NCI-H748 (cell line): ENCODE data around the gene SPATC1L.
"Not testable (repeated sequence)": the region's sequence is repeated elsewhere in the genome, so short reads cannot be mapped to it uniquely, and the experiment has no call there.

Experiments
- DNase-seq: peaks from one replicate; lab custom pipeline; 2025; ENCODE audit not compliant: unreplicated experiment; lab: John Stamatoyannopoulos, UW

SPATC1L gene

GRCh38 chr21:46151989-46152926, 32.0 kb downstream of the SPATC1L start:
- no peak for DNase-seq

DNA sequence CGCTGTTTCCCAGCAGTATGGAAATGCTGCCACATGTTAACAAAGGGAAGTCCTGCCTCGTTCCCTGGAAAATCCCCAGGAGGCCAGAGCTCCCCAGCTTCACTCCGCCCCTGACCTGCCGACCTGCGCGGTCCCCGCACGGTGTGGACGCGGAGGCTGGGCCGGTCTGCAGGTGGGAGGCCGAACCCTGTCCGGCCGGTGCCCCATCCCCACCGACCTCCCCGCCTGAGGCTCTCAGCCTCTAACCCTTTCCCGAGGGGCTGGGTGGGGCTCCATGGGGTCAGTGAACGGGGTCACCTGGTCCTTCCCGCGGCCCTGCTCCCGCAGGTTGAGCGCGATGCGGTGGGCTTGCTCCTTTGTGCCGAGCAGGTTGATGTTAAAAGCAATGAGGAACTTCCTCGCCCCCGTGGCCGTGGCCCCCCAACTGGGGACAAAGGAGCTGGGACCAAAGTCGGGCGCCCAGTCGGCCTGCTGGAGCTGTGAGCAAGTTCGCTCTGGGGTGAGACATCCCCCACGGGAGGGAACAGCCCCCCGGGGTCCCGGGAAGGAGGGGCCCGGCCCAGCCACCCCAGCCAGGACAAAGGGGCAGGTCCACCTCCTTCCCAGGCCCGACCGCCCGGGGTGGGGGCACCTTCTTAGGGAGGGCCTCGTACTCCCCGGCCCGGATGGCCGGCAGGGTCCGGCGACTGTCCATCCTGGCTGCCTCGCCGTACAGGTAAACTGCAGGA, 32.8 kb downstream of the SPATC1L start:
- no peak for DNase-seq

- no peak for DNase-seq
Observed at GRCh38 chr21:46150491-46151121, 33.7 kb downstream of the SPATC1L start.

DNA sequence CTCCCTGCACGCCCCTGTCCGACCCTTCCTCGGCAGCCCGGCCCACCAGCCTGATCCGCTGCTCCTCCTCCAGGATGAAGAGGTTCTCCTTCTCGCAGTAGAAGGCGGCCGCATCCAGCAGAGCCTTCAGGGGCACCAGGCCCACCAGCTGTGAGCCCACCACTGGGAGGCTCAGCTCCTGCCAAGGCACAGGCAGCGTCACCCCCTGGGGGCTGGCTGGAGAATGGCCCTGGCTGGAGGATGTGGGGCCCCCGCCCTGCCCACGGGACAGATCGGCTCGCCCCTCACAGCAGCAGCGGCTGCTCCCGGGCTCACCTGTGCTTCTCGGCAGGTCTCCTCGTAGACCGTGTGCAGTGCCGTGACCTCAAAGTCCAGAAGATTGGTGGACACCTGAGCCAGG, 34.2 kb downstream of the SPATC1L start:
- no peak for DNase-seq

GRCh38 chr21:46149205-46149901, 34.9 kb downstream of the SPATC1L start:
- no peak for DNase-seq

DNA sequence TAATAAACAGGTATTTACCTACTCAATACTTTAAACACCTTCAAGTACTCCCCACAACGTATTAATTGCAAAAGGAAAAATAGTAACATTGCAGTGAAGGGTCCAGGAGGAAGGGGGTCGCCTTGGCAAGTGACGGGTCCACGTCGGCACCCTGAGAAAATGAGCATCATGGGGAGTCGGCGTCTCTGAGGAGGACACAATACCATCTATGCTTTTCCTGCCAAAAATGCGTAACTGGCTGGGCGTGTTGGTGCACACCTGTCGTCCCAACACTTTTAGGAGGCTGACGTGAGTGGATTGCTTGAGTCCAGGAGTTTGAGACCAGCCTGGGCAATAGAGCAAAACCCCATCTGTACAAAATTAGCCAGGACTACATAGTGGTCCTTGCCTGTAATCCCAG, 36.2 kb downstream of the SPATC1L start:
- no peak for DNase-seq

DNA sequence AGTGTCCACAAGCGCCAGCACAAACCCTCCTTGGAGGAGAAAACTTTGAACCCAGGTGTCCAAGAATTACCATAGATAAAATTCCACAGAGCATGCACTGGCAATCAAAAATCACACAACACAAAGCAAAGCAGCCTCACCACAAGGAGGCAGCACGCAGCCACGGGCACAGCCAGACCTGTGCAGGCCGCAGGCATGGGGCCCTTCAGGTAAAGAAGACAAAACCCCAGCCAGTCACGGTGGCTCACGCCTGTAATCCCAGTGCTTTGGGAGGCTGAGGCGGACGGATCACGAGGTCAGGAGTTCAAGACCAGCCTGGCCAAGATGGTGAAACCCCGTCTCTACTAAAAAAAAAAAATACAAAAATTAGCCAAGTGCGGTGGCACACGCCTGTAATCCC, 36.8 kb downstream of the SPATC1L start:
- DNase-seq, result peak; percentile 48

DNA sequence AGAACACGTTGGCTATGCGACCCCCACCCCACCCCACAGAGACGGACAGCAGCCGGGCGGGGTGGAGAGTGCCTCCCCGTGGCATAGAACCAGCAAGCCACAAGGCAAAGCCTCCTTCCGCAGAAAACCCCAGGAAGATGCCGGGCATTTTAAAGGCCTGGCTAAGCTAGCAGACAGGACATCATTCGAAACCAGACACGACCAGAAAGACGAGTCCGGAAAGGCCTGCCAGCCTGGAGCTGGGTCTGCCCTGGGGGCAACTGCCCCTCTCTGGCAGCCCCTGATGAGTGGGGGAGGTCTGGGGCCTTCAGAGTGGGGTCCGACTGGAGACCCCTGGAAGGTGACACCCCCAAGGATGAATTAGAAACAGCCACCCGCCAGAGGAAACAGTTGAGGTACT, 37.4 kb downstream of the SPATC1L start:
- no peak for DNase-seq

DNA sequence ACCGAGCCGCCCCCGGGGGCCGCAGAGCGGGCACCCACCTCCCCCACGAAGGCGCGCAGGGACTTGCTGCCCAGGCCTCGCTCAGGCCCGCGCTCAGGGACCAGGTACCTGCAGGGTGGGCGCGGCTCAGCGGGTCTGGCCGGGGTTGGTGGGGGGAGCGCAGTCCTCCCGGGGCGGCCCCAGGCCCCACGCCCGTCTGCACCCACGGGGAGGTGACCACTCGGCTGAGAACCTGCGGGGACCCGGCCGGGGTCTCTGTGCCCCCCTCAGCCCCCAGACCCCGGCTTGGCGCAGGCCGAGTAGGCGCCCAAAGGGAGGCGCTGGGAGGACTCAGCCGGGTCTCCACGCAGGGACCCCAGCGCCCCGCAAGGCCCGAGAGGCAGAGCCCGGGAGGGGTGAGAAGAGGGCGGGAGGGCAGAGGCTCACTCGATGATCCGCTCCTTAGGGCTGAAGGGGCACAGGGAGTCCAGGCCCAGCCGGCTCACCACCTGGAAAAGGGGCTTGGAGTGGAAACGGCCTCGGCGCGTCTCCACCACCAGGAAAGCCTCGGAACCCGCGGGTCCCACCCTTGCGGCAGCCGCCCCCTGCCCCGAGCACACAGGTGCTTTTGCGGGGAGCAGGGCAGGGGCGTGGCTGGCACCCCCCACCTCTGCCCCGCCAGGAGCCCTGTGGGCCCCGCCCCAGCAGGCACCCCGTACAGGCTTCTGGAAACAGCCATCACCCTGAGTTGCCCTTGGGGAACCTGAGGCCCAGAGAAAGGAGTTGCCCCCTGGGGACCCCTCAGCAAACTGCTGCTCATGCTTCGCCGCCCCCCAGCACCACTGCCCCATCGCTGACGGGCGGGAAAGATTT, 38.2 kb downstream of the SPATC1L start:
- DNase-seq, result no peak

DNA sequence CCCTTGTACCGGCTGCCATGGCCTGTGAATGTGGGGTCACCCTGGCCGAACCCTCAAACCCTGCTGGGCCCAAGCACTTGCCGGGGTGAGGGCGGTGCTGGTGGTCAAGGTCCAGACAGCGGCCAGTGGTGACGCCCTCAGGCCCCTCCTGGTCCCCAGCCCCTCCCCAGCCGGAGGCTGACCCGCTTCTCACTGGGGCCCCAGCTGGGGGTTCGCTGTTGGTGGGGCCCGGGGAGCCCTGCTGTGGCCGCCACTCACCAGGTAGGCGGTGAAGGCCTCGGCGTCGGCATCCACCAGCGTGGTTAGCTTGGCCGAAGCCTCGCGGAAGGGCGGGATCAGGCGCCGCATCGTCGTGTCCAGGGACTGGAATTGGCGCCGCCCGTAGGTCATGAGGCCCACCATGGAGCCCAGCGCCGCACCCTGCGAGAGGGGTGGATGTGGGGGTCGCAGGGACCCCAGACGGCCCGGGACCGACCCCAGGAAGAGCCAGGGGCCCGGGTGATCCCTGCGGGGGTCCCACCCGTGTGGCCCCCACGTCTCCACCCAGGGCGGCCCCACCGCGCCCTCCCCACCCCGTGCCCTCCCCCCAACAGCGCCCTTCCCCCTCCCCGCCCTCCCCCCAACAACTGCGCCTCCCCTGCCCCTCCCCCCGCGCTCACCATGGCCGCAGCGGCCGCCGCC, 39.0 kb downstream of the SPATC1L start:
- no peak for DNase-seq

GRCh38 chr21:46144464-46145070, 39.7 kb downstream of the SPATC1L start:
- DNase-seq, result no peak

DNA sequence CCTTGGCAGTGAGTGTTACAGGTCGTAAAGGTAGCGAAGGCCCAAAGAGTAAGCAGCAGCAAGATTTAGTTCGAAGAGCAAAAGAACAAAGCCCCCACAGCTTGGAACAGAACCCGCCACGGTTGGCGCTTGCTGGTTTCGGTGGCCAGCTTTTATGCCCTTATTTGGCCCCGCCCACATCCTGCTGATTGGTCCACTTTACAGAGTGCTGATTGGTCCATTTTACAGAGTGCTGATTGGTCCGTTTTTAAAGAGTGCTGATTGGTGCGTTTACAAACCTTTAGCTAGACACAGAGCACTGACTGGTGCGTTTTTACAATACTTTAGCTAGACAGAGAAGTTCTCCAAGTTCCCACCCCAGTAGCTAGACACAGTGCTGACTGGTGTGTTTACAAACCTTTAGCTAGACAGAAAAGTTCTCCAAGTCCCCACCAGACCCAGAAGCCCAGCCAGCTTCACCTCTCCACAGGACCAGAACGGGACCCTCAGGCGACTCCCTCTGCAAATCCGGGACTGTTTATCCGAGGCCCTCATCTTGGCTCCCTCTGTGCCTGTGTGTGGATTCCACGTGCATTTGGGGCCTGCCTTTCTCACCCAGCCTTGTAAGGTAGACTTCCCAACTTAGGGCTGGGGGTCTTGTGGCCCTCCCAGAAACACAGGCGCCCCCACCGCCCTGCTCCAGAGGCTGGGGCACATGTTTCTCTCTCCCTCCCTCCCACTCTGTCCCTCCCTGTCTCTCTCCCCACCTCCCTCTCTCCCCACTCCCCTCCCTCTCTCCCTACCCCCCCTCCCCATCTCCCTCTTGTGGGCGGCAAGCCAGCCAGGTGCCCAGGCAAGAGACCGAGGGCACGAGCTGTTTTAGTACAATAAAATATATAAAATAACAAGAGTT, 41.4 kb downstream of the SPATC1L start:
- no peak for DNase-seq

DNA sequence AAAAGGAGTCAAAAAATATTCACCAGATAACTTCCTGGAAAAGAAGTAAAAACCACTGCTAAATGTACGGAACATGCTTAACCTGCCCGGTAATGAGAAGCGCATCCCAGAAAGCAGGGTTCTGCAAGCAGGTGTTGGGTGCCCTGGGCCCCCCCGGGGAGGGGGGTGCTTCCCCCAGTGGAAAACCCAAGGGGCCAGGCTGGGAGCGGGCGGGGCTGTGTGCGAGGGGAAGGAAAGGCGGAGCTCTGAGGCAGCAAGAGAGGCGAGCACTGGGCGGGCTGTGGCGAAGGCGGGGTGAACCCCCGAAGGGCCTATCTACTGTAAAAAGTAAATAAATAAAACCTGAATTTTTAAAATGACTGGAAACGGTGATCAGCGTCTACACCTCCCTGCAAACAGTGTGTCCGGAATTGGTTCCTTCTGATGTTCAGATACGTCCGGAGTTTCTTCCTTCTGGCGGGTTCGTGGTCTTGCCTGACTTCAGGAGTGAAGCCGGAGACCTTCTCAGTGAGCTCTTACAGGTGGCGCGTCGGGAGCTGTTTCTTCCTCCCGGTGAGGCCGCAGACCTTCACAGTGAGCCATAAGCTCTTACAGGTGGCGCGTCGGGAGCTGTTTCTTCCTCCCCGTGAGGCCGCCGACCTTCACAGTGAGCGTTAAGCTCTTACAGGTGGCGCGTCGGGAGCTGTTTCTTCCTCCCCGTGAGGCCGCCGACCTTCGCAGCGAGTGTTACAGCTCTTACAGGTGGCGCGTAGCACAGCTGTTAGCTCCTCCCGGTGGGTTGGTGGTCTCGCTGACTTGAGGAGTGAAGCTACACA, 42.3 kb downstream of the SPATC1L start:
- no peak for DNase-seq

DNA sequence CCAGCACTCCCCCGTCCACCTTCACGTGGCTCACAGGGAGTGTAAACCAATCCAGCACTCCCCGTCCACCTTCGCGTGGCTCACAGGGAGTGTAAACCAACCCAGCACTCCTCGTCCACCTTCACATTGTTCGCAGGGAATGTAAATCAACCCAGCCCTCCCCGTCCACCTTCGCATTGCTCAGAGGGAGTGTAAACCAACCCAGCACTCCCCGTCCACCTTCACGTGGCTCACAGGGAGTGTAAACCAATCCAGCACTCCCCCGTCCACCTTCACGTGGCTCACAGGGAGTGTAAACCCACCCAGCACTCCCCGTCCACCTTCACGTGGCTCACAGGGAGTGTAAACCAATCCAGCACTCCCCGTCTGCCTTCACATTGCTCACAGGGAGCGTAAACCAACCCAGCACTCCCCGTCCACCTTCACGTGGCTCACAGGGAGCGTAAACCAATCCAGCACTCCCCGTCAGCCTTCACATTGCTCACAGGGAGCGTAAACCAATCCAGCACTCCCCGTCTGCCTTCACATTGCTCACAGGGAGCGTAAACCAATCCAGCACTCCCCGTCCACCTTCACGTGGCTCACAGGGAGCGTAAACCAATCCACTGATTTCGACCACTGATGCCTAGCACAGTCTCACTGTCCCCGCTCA, 43.8 kb downstream of the SPATC1L start:
- not testable (repeated sequence) for DNase-seq

GRCh38 chr21:46139686-46140085, 44.6 kb downstream of the SPATC1L start:
- no peak for DNase-seq

DNA sequence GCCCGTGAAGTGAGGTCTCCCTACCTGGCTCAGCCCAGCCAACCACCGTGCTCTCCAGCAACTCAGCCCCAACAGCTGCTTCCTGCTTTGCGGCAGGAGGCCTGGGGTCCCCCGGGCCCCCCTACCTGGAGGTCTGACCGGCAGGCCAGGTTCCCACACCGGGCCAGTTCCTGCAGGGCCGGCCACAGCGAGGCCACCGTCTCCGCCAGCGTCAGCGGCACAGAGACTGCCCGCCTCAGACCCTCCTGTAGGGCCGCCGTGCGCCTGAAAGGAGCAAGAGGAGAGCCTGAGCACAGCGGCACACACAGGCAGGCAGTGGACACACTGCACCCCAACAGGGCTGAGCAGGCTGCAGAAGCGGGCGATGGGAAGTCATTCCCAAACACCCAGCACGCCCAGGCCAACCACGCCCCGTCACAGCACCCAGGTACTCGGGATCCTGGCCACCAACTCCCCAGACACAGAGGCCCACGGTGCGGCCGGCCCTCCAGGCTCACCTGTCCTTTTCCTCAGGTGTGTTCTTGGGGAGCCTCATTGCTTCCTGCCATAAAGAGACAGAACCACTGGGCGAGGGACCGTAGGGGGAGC, 45.8 kb downstream of the SPATC1L start:
- DNase-seq, result no peak

DNA sequence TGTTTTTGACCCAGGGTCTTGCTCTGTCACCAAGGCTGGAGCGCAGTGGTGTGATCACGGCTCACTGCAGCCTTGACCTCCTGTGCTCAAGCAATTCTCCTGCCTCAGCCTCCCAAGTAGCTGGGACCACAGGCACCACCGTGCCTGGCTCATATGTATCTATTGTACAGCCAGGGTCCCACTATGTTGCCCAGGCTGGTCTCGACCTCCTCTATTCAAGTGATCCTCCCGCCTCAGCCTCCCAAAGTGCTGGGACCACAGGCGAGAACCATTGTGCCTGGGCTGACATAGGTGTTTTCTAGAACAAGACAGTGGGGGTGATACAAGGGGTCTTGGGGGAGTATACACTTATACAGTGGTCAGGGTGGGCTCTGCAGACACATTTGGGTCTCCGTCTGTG, 46.4 kb downstream of the SPATC1L start:
- DNase-seq, result no peak
